Measurements from ENCODE around the gene KEL. TPM values are rescaled to one million over a fixed set of nuclear protein-coding genes. Genes with fewer than 3 reads are reported as not detected.

The KEL gene
- total RNA-seq, 1 experiment from 2014 or later = not detected

GRCh38 chr7:142932386-142933091 is 29.6 kb downstream of the KEL start:
- no peaks in the 10 kb centered on the region for H3K27me3 Mint-ChIP-seq (ENCODE audit: insufficient read depth, unreplicated experiment)
- DNase-seq = no peak
- Histone ChIP-seq H3K4me3 (ENCODE audit: low read depth, low read length) (no peak overlapping the region), H3K9me3 (0 out of 2 replicates have a peak, but pooled peaks cover 4% of the 10 kb centered on the region), H3K4me1 (no peaks in the 10 kb centered on the region), H3K36me3 (ENCODE audit: control insufficient read depth, insufficient read depth, low read length) (no peaks in the 10 kb centered on the region), H3K27me3 (replicated peaks; ENCODE audit: control insufficient read depth, insufficient read depth, low read length) (no peaks in the 10 kb centered on the region)
- no TSS peak for BruUV-seq (replicated peaks)
- no peak overlapping the region for H3K4me3 Mint-ChIP-seq (ENCODE audit: unreplicated experiment)
- no peak for TF ChIP-seq CTCF (IDR thresholded peaks at IDR 0.05; ENCODE audit: insufficient read depth in 1 of 2, low read depth in 1 of 2, low read length in 1 of 2, severe bottlenecking in 1 of 2, unreplicated experiment in 1 of 2)
- intact Hi-C loops (cut with micrococcal nuclease; ENCODE audit: unreplicated experiment) = no loop called here
- H3K36me3 Mint-ChIP-seq (ENCODE audit: insufficient read depth, unreplicated experiment) = no peaks in the 10 kb centered on the region
- H3K9me3 Mint-ChIP-seq (ENCODE audit: unreplicated experiment) = no peaks in the 10 kb centered on the region
- H3K27ac Mint-ChIP-seq (ENCODE audit: unreplicated experiment) = no peak overlapping the region
- ChIA-PET POLR2A (no interaction called here), CTCF (no interaction called here)
- H3K4me1 Mint-ChIP-seq (ENCODE audit: low read depth, unreplicated experiment) = no peaks in the 10 kb centered on the region

- Histone ChIP-seq H3K4me1 (no peaks in the 10 kb centered on the region), H3K9me3 (0 out of 2 replicates have a peak, but pooled peaks cover 4% of the 10 kb centered on the region), H3K27me3 (replicated peaks; ENCODE audit: control insufficient read depth, insufficient read depth, low read length) (no peaks in the 10 kb centered on the region), H3K4me3 (ENCODE audit: low read depth, low read length) (no peak overlapping the region), H3K36me3 (ENCODE audit: control insufficient read depth, insufficient read depth, low read length) (no peaks in the 10 kb centered on the region)
- Mint-ChIP-seq H3K27me3 (ENCODE audit: insufficient read depth, unreplicated experiment) (no peaks in the 10 kb centered on the region), H3K9me3 (ENCODE audit: unreplicated experiment) (no peaks in the 10 kb centered on the region), H3K4me3 (ENCODE audit: unreplicated experiment) (no peak overlapping the region), H3K36me3 (ENCODE audit: insufficient read depth, unreplicated experiment) (no peaks in the 10 kb centered on the region), H3K27ac (ENCODE audit: unreplicated experiment) (no peak overlapping the region), H3K4me1 (ENCODE audit: low read depth, unreplicated experiment) (no peaks in the 10 kb centered on the region)
- no peak for TF ChIP-seq CTCF (IDR thresholded peaks at IDR 0.05; ENCODE audit: insufficient read depth in 1 of 2, low read depth in 1 of 2, low read length in 1 of 2, severe bottlenecking in 1 of 2, unreplicated experiment in 1 of 2)
- POLR2A ChIA-PET = no interaction called here
- BruUV-seq (replicated peaks) = no TSS peak
- intact Hi-C loops (cut with micrococcal nuclease; ENCODE audit: unreplicated experiment) = no loop called here
- DNase-seq = no peak
- CTCF ChIA-PET = no interaction called here
Observed at GRCh38 chr7:142930126-142930730, 31.9 kb downstream of the KEL start.

GRCh38 chr7:142927949-142928348 is 34.2 kb downstream of the KEL start:
- POLR2A ChIA-PET = no interaction called here
- peaks cover 10% of the 10 kb centered on the region for H3K4me1 ChIP-seq
- H3K4me3 ChIP-seq (ENCODE audit: low read depth, low read length) = no peak overlapping the region
- H3K4me3 Mint-ChIP-seq (ENCODE audit: unreplicated experiment) = no peak overlapping the region
- H3K27me3 ChIP-seq (replicated peaks; ENCODE audit: control insufficient read depth, insufficient read depth, low read length) = no peaks in the 10 kb centered on the region
- H3K36me3 ChIP-seq (ENCODE audit: control insufficient read depth, insufficient read depth, low read length) = no peaks in the 10 kb centered on the region
- intact Hi-C loops (cut with micrococcal nuclease; ENCODE audit: unreplicated experiment) = no loop called here
- no TSS peak for BruUV-seq (replicated peaks)
- H3K36me3 Mint-ChIP-seq (ENCODE audit: insufficient read depth, unreplicated experiment) = no peaks in the 10 kb centered on the region
- H3K9me3 ChIP-seq = 0 out of 2 replicates have a peak, but pooled peaks cover 4% of the 10 kb centered on the region
- H3K27ac Mint-ChIP-seq (ENCODE audit: unreplicated experiment) = no peak overlapping the region
- no peaks in the 10 kb centered on the region for H3K9me3 Mint-ChIP-seq (ENCODE audit: unreplicated experiment)
- no peaks in the 10 kb centered on the region for H3K27me3 Mint-ChIP-seq (ENCODE audit: insufficient read depth, unreplicated experiment)
- no peak for TF ChIP-seq CTCF (IDR thresholded peaks at IDR 0.05; ENCODE audit: insufficient read depth in 1 of 2, low read depth in 1 of 2, low read length in 1 of 2, severe bottlenecking in 1 of 2, unreplicated experiment in 1 of 2)
- CTCF ChIA-PET = no interaction called here
- peaks cover 15% of the 10 kb centered on the region for H3K4me1 Mint-ChIP-seq (ENCODE audit: low read depth, unreplicated experiment)
- DNase-seq = no peak
